NCI-H226 (cell line): ENCODE data around the gene SRGAP2B.
"Not testable (repeated sequence)": the region's sequence is repeated elsewhere in the genome, so short reads cannot be mapped to it uniquely, and the experiment has no call there.

Experiments
- DNase-seq: peaks from one replicate; pipeline ENCODE4 v3.0.0-alpha.2; 2015

SRGAP2B gene

DNA sequence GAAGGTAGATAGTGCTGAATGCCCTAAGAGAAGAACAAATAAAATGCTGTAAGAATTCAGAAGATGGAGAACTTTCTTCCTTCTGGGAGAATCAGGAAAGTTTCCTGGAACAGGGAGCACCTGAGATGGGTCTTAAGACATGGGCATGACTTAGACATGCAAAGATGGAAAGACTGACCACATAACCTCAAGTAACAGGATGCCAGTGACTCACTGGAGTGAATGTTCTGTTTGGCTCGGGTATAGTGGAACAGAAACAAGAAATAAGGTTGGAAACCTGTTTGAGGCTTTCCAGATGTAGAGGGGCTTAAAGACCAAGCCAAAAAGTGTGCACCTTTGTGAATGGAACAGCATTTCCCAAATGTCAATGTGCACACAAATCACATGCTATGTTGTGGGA, 102.2 kb downstream of the SRGAP2B start:
- DNase-seq, result peak; percentile 73

DNA sequence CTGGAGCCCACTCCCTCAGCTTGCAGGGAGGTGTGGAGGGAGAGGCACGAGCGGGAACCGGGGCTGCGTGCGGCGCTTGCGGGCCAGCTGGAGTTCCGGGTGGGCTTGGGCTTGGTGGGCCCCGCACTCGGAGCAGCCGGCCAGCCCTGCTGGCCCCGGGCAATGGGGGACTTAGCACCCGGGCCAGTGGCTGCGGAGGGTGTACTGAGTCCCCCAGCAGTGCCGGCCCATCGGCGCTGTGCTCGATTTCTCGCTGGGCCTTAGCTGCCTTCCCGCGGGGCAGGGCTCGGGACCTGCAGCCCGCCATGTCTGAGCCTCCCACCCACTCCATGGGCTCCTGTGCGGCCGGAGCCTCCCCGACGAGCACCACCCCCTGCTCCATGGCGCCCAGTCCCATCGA, 104.5 kb downstream of the SRGAP2B start:
- DNase-seq, result not testable (repeated sequence)

DNA sequence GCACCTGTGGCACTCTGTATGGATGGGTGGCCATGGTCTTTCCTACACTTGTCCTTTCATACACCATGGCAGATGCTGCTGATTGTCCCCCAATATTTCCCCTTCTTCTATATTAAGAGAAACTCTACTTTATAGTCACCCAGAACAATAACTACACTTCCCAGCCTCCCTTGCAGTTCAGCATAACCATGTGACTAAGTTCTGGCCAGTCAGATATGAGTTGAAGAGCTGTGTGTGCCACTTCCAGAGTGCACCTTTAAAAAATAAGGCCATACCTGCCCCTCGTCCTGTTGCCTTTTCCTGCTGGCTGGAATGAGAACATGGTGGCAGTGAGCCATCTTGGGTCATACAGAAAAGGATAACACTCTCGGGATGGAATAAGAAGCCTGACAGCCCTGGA, 108.0 kb downstream of the SRGAP2B start:
- not testable (repeated sequence) for DNase-seq

DNA sequence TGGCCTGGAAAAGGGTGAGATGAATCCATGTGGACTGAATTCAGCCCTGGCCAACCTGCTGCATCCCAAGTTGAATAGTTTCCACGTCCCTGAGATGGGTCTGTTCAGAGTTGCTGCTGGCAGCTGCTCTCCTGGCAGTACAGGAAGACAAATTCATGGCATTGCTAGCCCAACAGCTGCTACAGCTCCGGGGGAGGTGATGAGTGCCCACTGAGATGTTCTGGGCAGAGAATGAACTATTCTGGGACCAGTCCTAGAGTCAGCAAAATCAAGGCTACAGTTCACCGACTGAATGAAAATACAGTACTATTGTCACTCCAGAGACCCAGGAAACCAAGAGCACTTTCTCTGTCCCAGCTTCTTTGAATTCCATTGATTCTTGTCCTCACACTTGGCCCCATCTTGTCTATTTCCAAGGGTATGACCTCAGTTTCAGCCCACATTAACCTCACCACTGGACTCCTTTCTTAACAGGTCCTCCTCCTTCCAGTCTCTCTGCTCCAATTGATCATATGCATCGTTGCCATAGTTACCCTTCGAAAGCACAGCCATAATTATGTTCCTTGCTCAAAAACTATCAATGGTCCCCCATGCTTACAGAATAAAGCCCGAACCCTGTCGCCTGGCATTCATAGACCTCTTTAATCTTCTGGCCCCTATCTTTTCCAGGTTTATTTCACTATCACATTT, 108.8 kb downstream of the SRGAP2B start:
- DNase-seq, result not testable (repeated sequence)

DNA sequence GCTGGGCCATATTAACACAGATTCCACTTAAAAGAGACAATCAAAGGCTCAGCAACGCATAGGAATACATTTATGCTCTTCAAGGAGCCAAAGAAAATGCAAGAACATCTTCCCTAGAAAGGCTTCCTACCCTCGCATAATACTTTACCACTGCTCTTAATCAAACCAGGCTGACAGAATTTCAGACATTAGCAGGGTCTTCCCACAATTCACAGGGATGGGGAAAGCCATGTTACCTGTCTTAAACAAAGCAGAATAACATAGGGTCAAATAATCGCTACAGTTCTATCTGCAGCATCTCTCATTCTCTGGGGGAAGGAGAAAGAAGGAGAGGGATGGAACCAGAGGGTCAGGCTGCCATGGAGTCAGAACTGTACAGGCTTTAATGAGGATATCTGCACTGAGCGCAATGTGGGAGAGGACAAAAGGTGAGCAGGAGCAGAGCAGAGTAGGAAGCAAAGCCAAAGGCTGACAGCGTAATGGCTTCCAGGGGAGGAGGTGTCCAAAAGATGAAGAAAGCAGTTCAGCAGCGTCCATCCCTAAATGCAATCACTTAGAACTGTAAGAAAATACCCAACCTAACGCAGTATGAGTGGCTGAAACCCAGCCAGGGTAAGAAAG, 109.5 kb downstream of the SRGAP2B start:
- not testable (repeated sequence) for DNase-seq

DNA sequence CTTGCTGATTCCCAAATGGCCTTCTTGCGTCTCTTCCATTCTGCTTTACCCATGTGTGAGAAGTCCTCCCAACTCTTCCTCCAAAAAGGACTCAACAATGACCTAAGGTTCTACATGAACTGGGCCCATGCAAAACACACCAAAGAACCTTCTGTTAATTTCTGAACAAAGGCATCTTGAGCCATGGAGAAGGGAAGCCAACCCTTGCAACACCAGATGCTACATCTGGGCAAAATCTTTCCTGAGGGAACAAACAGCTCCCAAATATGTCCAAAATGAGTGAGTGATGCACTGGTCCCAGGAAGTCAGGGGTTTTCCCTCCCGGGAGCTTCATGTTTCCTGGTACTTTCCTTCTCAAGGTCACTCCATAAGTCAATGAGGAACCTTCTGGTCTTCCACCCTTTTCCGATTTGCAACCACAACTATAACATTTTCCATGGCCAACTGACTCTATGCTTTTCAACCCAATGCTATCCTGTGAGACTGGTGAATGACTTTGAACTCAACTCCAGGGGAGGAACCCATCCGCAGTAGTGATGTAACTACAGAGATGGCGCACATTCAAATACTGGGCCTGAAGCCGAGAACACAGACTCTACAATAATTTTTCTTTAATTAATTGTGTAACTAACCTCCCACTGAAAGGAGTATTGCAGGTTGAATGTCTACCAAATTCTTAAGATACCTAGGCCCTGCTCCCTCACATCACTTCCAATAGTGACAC, 112.2 kb downstream of the SRGAP2B start:
- not testable (repeated sequence) for DNase-seq

DNA sequence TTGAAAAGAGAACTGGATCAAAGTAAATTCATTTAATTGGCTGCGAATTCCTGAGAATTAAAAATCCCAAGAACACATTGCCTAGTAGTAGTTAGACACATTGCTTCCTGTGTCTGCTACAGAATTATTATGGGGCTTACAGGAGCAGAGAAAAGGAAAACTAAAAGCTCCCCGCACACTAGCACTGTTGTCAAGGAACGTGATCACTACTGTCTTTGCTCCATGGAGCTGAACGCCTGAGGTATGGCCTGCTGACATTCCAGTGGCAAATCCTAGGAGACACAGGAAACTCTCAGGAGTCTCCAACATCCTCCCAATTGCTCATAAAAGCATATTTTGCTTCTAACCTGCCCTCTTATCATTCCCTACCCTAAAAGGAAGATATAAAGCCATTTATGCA, 114.0 kb downstream of the SRGAP2B start:
- not testable (repeated sequence) for DNase-seq

DNA sequence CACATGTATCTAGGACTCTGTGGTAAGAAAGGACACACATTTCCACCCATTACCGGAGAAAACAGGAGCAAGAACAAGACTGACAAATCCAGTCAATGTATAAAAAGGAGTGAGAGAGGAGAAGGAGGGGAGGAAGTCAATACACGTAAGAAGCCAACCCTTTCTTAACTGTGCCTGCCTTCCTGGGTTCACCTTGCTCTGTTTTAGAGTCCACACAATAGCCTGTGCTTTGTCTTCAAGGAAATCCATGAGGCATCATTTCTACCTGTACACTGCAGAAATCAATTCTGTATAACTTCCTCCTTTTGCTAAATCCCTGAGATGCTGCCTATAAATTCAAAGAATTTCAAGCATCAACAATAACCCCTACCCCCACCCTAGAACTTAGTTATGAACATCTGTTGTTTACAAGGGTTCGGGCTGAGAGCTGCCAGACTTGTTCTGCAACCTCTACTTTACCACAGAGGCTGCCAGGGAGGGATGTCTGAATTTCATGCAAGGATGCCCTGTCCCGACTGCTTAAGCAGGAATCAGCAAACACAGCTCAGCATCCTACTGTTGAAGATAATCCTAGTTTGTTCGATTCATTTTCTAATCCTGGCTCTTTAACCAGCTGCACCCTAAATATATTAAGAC, 115.0 kb downstream of the SRGAP2B start:
- DNase-seq, result not testable (repeated sequence)

DNA sequence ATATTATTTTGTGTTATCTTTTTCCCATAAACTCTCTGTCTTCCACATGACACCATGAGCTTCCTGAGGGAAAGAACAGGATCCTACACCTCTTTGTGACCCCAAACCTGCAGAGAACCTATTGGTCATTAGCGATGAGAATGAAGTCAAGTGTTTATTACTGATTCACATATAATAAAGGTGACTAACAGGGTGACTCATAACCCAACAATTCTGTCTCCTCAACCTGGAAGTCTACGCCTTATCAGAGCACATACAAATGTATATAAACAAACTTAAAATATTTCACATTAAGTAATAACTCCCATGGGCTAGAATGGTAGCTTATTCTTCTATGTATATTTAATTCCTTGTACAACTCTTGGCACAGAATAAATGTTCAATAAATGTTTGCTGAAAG, 117.3 kb downstream of the SRGAP2B start:
- not testable (repeated sequence) for DNase-seq

DNA sequence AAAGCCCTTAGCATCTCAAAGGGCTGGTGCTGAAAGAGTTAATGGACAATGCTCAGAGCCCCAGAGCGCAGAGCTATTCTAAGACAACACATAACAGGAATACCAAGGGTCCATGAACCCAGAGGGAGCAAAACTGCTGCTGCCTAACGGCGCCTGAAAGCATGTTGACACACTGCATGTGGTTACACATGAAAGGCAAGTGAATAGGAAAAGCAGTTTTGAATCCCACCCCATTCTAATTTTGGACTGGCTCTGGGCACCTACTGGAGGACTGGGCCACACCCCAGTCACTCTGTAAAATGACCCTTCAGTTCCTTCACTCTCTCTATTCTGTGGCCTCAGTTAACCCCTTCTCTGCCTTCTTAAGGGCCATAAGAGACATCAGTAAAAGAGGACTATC, 123.2 kb downstream of the SRGAP2B start:
- not testable (repeated sequence) for DNase-seq

DNA sequence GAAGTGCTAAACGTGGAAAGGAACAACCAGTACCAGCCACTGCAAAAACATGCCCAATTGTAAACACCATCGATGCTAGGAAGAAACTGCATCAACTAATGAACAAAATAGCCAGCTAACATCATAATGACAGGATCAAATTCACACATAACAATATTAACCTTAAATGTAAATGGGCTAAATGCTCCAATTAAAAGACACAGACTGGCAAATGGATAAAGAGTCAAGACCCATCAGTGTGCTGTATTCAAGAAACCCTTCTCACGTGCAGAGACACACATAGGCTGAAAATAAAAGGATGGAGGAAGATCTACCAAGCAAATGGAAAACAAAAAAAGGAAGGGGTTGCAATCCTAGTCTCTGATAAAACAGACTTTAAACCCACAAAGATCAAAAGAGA, 128.6 kb downstream of the SRGAP2B start:
- DNase-seq, result not testable (repeated sequence)

DNA sequence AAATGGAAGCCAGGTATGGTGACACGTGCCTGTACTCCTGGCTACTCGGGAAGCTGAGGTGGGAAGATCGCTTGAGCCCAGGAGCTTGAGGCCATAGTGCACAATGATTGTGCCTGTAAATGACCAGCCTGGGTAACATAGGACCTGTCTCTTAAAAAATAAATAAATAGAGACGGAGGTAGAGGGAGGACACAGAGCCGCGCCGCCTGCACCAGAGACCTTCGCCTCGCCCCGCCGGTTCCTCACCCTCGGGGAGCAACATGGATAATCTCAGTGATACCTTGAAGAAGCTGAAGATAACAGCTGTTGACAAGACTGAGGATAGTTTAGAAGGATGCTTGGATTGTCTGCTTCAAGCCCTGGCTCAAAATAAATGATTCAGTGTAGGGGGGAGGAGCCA, 130.4 kb downstream of the SRGAP2B start:
- DNase-seq, result not testable (repeated sequence)

DNA sequence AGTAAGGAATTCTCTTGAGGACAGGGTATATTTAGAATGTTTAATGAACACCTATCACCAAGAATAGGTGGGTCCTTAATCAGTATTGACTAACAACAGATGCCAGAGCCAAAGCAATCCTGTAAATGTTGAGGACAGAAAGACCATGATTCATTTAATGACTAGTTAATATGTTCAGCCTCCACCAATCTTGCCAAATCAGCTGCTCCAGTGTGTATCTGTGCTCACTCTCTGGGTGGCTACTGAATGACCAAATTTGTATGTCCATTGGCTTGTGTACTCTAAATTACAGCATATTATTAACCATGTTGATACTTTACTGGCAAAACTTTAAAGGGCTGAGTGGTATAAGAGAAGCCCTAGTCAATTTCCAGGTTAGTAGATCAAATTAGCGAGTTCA, 130.9 kb downstream of the SRGAP2B start:
- DNase-seq, result not testable (repeated sequence)

DNA sequence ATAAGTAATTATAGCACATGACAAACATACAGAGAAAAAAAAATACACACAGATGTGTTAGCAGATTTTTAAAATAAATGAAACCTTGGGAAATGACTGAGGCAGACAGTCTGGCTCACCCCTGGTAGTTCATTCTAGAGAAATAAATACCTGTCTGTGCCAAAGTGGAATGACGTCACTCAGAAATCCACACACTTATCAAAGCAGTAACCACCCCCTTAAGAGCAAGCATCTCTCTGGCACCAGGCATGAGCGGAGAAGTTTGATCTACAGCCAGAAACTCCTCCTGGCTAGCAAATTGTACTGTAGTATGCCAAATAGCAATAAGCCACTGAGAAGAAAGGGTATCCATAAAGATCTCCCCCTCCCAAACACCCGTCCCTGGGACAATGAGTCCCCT, 131.6 kb downstream of the SRGAP2B start:
- not testable (repeated sequence) for DNase-seq

DNA sequence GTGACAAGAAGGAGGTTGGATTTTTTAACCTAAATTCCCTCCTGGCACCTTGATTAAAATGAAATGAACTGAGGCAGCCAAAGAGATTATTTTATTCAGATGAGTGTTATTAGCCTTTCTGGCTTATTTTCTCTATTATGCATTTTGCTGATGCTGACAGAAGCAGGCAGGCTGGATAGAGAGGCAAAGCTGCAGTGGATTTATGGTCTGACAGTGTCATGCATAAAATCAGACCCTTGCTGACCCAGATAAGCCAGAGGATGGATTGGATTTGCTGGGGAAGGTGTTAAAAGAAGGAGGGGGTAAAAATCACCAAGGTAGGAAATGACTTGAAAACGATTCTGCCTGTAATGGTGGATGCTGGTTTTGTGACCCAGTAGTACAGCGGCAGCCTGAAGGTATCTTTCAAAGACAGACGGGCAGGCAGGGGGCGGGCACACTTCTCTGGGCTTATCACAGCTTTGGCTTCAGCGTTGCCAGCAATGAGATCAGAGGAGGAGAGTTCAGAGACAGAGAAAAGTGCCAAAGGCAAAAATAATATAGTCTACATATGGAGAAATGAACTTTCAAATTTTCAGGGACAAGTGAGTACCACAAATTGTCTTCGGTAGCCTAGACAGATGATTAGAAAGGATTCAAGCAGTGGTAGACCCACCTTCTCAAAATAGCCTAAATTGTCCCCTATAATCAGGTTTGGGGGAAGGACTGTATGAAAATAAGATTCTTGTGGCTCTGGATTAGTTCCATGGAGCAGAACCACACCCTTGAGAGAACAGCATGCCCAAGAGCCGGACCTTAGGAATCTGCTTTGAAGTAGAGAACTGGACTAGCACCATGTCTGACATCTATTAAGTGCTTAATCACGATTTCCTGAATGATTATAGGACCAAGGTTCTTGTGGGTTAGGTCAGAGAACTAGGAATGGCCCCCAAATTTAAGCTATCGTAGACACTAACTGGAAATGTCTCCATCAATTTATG, 133.2 kb downstream of the SRGAP2B start:
- DNase-seq, result not testable (repeated sequence)

DNA sequence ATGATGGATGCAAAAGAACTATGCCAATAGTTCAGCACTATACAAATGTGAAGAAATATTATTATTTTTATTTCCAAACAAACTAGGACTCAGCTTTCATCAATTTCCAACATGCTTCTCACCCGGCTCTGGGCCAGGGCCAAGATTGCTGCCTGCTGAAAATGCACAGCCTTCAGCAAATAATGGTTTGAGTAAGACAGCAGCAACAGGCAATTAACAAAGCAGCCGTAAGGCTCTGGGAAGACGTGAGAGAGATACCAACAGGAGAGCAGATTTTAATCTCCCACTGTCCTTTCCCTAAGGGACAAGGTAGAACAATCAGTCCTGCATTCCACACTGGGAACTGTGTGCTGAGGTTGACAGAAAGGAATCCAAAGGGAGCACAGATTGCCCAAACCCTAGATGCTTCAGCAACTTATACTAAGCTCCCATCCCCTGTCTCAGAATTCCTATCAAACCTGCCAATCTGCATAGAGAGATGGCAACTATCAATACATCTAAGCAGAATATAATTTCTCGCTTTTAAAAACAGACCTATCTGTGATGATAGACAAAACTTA, 134.1 kb downstream of the SRGAP2B start:
- not testable (repeated sequence) for DNase-seq

DNA sequence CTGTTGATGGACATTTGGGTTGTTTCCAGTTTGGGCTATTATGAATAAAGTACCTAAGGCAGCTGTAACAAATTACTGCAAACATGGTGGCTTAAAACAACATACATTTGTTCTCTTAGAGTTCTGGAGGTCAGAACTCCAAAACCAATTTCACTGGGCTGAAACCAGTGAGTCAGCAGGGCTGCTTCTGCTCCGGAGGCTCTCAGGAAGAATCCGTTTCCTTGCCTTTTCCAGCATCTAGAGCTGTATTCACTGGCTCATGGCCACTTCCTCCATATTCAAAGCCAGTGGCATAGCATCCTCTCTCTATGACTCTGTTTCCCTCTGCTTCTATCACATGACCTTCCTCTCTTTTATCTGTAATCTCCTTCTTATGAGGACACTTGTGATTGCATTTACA, 146.7 kb downstream of the SRGAP2B start:
- DNase-seq, result not testable (repeated sequence)

DNA sequence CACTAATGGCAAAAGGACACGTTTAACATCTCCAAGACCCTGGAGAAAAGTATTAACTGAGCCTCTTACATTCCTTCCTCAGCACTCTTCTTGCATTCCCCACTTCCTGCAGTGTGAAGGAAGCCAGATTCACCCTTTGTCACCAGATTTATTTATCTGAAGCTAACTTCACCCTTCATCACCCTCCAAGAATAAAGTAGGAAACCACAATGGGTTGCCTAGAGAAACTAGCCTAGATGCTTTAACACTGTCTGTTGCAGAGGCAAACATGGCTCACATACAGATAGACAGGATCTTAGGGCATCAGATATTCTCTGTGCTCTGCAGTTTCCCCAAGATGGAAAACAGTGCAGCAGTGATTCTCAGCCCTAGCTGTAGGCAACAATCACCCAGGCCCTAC, 147.6 kb downstream of the SRGAP2B start:
- DNase-seq, result not testable (repeated sequence)

DNA sequence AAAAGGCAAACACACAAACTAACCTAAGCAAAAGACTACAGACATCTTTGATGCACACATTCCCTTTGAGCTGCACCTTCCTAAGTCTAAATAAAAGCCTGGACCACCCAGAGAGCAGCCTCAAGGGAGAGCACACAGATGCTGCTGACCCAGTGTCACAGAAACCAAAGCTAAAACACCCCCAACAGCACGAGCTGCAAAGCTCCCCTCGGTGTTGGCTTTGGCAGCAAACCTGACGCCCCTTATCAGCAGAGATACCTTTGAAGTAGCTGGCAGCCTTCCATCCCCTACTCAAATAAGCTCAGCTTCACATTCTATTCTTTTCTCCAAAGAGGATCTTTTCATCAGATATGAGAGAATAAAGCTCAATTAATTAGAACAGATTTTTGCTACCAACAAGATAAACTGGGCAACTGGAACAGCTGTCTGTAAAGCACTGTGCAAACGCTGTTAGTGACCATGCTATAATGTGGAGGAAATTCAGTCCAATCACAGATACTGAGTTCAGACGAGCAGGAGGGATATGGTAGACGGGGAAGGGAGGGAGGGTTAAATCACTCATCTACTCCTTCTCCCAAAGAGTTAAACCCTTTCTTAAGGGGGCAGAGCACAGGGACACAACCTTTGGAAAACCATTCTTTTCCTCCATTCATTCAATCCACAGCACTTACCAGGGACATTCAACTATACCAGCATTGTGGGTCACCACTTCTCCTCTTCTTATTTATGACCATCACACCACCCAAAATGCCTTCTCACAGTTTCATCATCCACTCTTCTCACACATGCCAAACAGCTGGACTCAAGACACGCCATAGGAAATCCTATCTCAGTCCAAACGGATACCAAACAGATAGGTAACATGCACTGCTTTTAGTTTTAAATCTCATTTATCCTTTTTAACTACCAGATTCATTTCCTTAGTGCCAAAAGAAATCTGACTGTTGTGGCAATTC, 148.3 kb downstream of the SRGAP2B start:
- DNase-seq, result not testable (repeated sequence)

DNA sequence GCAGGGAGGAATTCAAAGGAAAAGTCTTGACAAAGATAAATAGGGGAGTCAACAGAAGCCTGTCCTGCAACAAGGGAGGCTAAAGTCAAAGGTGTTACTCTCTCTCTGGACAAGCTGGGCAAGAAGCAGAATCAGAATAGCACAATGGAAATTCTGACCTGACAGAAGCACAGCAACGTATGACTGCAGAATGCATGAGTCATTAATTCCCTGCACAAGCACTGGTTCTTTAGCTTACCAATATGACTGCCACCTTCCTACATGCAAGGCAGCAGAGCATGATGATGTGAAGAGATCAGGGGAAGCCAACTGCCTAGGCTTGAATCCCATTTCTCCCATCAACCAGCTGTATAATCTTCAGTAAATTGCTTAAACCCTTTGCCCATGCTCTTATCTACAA, 153.4 kb downstream of the SRGAP2B start:
- DNase-seq, result not testable (repeated sequence)

DNA sequence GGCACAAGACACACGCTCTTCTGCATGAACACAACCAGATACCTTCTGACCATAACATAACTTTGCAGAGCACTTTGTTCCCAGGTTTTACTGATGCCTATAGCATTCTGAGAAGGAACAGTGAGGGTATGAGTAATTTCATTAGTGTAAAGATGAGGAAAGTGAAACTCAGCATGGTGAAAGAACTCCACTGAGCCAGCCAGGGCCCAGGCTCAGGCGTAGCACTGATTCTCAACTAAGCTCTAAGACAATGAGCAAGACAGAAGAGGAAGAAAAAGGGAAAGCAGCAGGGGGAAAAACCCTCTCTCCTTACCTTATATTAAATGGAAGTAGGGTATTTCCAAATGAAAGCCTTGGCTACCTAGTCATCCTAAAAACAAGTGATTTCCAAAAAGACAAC, 155.1 kb downstream of the SRGAP2B start:
- not testable (repeated sequence) for DNase-seq
